Fibroblast of lung (primary cell): Measurements from ENCODE around the gene NDUFA3.

Source experiments
- EZH2 ChIP-seq: IDR thresholded peaks from 2 replicates; pipeline ENCODE4 v1.5.1; 2012; ENCODE audit warnings: low read length, control low read depth, mild to moderate bottlenecking; ENCODE audit errors: missing control alignments
- TF ChIP-seq, protein P1 (sequence below), 2 donors: IDR thresholded peaks in 1 of 2; conservative IDR thresholded peaks in 1 of 2; 1 replicate in 1 of 2; 2 replicates in 1 of 2; pipeline ENCODE4 v1.5.1; 2011 to 2012; ENCODE audit warnings: low read length in 2 of 2, control low read depth in 1 of 2, inconsistent platforms in 1 of 2, low read depth in 1 of 2, mild to moderate bottlenecking in 1 of 2

GRCh38 chr19:54062643-54063042 is 40.0 kb upstream of the NDUFA3 start:
- TF ChIP-seq, protein P1, sequence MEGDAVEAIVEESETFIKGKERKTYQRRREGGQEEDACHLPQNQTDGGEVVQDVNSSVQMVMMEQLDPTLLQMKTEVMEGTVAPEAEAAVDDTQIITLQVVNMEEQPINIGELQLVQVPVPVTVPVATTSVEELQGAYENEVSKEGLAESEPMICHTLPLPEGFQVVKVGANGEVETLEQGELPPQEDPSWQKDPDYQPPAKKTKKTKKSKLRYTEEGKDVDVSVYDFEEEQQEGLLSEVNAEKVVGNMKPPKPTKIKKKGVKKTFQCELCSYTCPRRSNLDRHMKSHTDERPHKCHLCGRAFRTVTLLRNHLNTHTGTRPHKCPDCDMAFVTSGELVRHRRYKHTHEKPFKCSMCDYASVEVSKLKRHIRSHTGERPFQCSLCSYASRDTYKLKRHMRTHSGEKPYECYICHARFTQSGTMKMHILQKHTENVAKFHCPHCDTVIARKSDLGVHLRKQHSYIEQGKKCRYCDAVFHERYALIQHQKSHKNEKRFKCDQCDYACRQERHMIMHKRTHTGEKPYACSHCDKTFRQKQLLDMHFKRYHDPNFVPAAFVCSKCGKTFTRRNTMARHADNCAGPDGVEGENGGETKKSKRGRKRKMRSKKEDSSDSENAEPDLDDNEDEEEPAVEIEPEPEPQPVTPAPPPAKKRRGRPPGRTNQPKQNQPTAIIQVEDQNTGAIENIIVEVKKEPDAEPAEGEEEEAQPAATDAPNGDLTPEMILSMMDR (conservative IDR thresholded peaks at IDR 0.05 in 1 of 2, IDR thresholded peaks at IDR 0.05 in 1 of 2; ENCODE audit: low read depth in 1 of 2, low read length in 2 of 2): no peak
- TF ChIP-seq EZH2: no peak
